ENCODE data around the gene MCF2L2.
A peak's percentile ranks its signal among the peaks of the same experiment; 100 is the strongest.

Gene MCF2L2

GRCh38 chr3:183291497-183292031 is 136.9 kb downstream of the MCF2L2 start:
- no peak for DNase-seq (ENCODE audit: low spot score)

GRCh38 chr3:183290216-183290615 is 138.2 kb downstream of the MCF2L2 start:
- DNase-seq (ENCODE audit: low spot score): no peak

- no peak for DNase-seq (ENCODE audit: low spot score)
Measured at GRCh38 chr3:183288117-183288516, 140.3 kb downstream of the MCF2L2 start.

GRCh38 chr3:183287301-183287971 is 141.0 kb downstream of the MCF2L2 start:
- DNase-seq (ENCODE audit: low spot score): no peak

GRCh38 chr3:183285828-183286457 is 142.5 kb downstream of the MCF2L2 start:
- DNase-seq (ENCODE audit: low spot score): peak; percentile 56

GRCh38 chr3:183285318-183285717 is 143.1 kb downstream of the MCF2L2 start:
- no peak for DNase-seq (ENCODE audit: low spot score)

GRCh38 chr3:183284570-183284969 is 143.8 kb downstream of the MCF2L2 start:
- no peak for DNase-seq (ENCODE audit: low spot score)

GRCh38 chr3:183283886-183284285 is 144.5 kb downstream of the MCF2L2 start:
- DNase-seq (ENCODE audit: low spot score): no peak

GRCh38 chr3:183281126-183281797 is 147.2 kb downstream of the MCF2L2 start:
- DNase-seq (ENCODE audit: low spot score): no peak

GRCh38 chr3:183279371-183279770 is 149.0 kb downstream of the MCF2L2 start:
- no peak for DNase-seq (ENCODE audit: low spot score)

GRCh38 chr3:183278479-183279088 is 149.8 kb downstream of the MCF2L2 start:
- DNase-seq (ENCODE audit: low spot score): no peak

- DNase-seq (ENCODE audit: low spot score): no peak
Measured at GRCh38 chr3:183277260-183277659, 151.2 kb downstream of the MCF2L2 start.

GRCh38 chr3:183275937-183276336 is 152.5 kb downstream of the MCF2L2 start:
- no peak for DNase-seq (ENCODE audit: low spot score)

GRCh38 chr3:183275418-183275817 is 153.0 kb downstream of the MCF2L2 start:
- DNase-seq (ENCODE audit: low spot score): no peak

GRCh38 chr3:183274609-183275008 is 153.8 kb downstream of the MCF2L2 start:
- no peak for DNase-seq (ENCODE audit: low spot score)

GRCh38 chr3:183272791-183273190 is 155.6 kb downstream of the MCF2L2 start:
- DNase-seq (ENCODE audit: low spot score): no peak

GRCh38 chr3:183272142-183272541 is 156.3 kb downstream of the MCF2L2 start:
- DNase-seq (ENCODE audit: low spot score): no peak

GRCh38 chr3:183270344-183270743 is 158.1 kb downstream of the MCF2L2 start:
- no peak for DNase-seq (ENCODE audit: low spot score)

GRCh38 chr3:183269345-183269744 is 159.1 kb downstream of the MCF2L2 start:
- DNase-seq (ENCODE audit: low spot score): no peak

GRCh38 chr3:183268366-183268765 is 160.1 kb downstream of the MCF2L2 start:
- no peak for DNase-seq (ENCODE audit: low spot score)

- DNase-seq (ENCODE audit: low spot score): no peak
Measured at GRCh38 chr3:183267140-183267539, 161.3 kb downstream of the MCF2L2 start.

- DNase-seq (ENCODE audit: low spot score): no peak
Measured at GRCh38 chr3:183266454-183266853, 162.0 kb downstream of the MCF2L2 start.

Measured in hepatic stellate cell (primary cell).